K562 treated with DMSO at 1 percent for 24 hours (cell line): ENCODE measurements around the gene ZSCAN18. TPM values are rescaled to one million over a fixed set of nuclear protein-coding genes. Genes with fewer than 3 reads are reported as not detected.

Source experiments
- total RNA-seq: library from RNA; unstranded; fragments of 300-600 nt; gene quantifications from 2 replicates; pipeline ENCODE4 v1.2.3, GENCODE V29; 2022; ENCODE audit warnings: low read depth; ENCODE audit not compliant: insufficient read depth

Gene ZSCAN18
- total RNA-seq: 7.9 and 11.5 TPM in 2 replicates

GRCh38 chr19:58097781-58098681 is at the start of gene ZSCAN18:
TSS of gene ZSCAN18 (minus strand) at chr19:58098231. CDS start at chr19:58090267, 7,964 bp downstream.

GRCh38 chr19:58059003-58059670 is 38.9 kb downstream of the ZSCAN18 start, which contains the start of gene ZNF135:
TSS of gene ZNF135 (plus strand) at chr19:58059282. CDS start at chr19:58060003, 721 bp downstream.

Other genes with a start within 250 kb of the ZSCAN18 start
- 6.6 and 7.5 TPM in 2 replicates for gene ZNF587, start 248.4 kb downstream of the ZSCAN18 start, total RNA-seq
- gene ZNF814, start 209.2 kb downstream of the ZSCAN18 start, total RNA-seq: 2.6 and 2.7 TPM in 2 replicates
- gene ZNF417, start 181.6 kb downstream of the ZSCAN18 start, total RNA-seq: 2.5 and 3.2 TPM in 2 replicates
- 0.67 TPM in 1 of 2 replicates, not detected in the other for gene ZNF418, start 162.8 kb downstream of the ZSCAN18 start, total RNA-seq
- 0.14 TPM in 1 of 2 replicates, not detected in the other for gene ZNF256, start 150.5 kb downstream of the ZSCAN18 start, total RNA-seq
- gene C19orf18, start 123.7 kb downstream of the ZSCAN18 start, total RNA-seq: not detected in 2 replicates
- 0.90 and 1.2 TPM in 2 replicates for gene ZNF606, start 95.4 kb downstream of the ZSCAN18 start, total RNA-seq
- gene ZSCAN1, start 64.2 kb downstream of the ZSCAN18 start, total RNA-seq: not detected in 2 replicates
- 0.14 and 0.32 TPM in 2 replicates for gene ZNF135, start 38.9 kb downstream of the ZSCAN18 start, total RNA-seq
- 2.6 and 2.7 TPM in 2 replicates for gene ZNF329, start 52.6 kb upstream of the ZSCAN18 start, total RNA-seq
- 33.1 and 33.2 TPM in 2 replicates for gene ZNF274, start 84.8 kb upstream of the ZSCAN18 start, total RNA-seq
- gene ZNF544, start 130.7 kb upstream of the ZSCAN18 start, total RNA-seq: 28.3 and 28.5 TPM in 2 replicates
- 1.5 and 1.7 TPM in 2 replicates for gene ZNF8, start 180.7 kb upstream of the ZSCAN18 start, total RNA-seq
- 79.3 and 90.5 TPM in 2 replicates for gene ERVK3-1, start 207.1 kb upstream of the ZSCAN18 start, total RNA-seq
- 2.2 and 3.1 TPM in 2 replicates for gene ZSCAN22, start 228.8 kb upstream of the ZSCAN18 start, total RNA-seq